NCI-H146 treated with DMSO at 0.1 percent for 48 hours (cell line): ENCODE measurements around the gene LATS2.

Experiments used
- DNase-seq: peaks from one replicate; lab custom pipeline; 2025; ENCODE audit not compliant: unreplicated experiment; lab: John Stamatoyannopoulos, UW

Gene LATS2

GRCh38 chr13:21020176-21020575, 41.2 kb downstream of the LATS2 start:
- no peak for DNase-seq

GRCh38 chr13:21018220-21018619, 43.2 kb downstream of the LATS2 start:
- DNase-seq, result no peak

- DNase-seq, result no peak
These were observed 44.9 kb downstream of the LATS2 start for GRCh38 chr13:21016487-21016886.

GRCh38 chr13:21015284-21015683, 46.1 kb downstream of the LATS2 start:
- DNase-seq, result no peak

- no peak for DNase-seq
These were observed 46.8 kb downstream of the LATS2 start for GRCh38 chr13:21014502-21015170.

- no peak for DNase-seq
These were observed 47.3 kb downstream of the LATS2 start for GRCh38 chr13:21014139-21014501.

GRCh38 chr13:21013682-21014038, 47.7 kb downstream of the LATS2 start:
- no peak for DNase-seq

- no peak for DNase-seq
These were observed 48.3 kb downstream of the LATS2 start for GRCh38 chr13:21012841-21013681.

- no peak for DNase-seq
These were observed 49.2 kb downstream of the LATS2 start for GRCh38 chr13:21012211-21012610.

- DNase-seq, result no peak
These were observed 50.0 kb downstream of the LATS2 start for GRCh38 chr13:21011378-21011777.

- no peak for DNase-seq
These were observed 50.8 kb downstream of the LATS2 start for GRCh38 chr13:21010621-21011020.

GRCh38 chr13:21009036-21009435, 52.4 kb downstream of the LATS2 start:
- DNase-seq, result no peak

GRCh38 chr13:21008026-21008425, 53.4 kb downstream of the LATS2 start:
- no peak for DNase-seq

- no peak for DNase-seq
These were observed 55.0 kb downstream of the LATS2 start for GRCh38 chr13:21006141-21007005.

- no peak for DNase-seq
These were observed 56.2 kb downstream of the LATS2 start for GRCh38 chr13:21005193-21005592.

- no peak for DNase-seq
These were observed 59.9 kb downstream of the LATS2 start for GRCh38 chr13:21001471-21001870.

GRCh38 chr13:21000647-21001046, 60.7 kb downstream of the LATS2 start:
- no peak for DNase-seq

- no peak for DNase-seq
These were observed 62.6 kb downstream of the LATS2 start for GRCh38 chr13:20998649-20999415.

GRCh38 chr13:20997301-20998161, 63.9 kb downstream of the LATS2 start:
- DNase-seq, result no peak

GRCh38 chr13:20995245-20995838, 66.0 kb downstream of the LATS2 start:
- no peak for DNase-seq
